Endometrial microvascular endothelial cells (primary cell): ENCODE measurements around the gene PIGV. TPM values are rescaled to one million over a fixed set of nuclear protein-coding genes. Genes with fewer than 3 reads are reported as not detected.

Source experiments
- in situ Hi-C: cut with HindIII; loops from 2 replicates; pipeline ENCODE4 v1.10.0; 2017; ENCODE audit warnings: low sequenced_read_pairs, low pct_unique_long_range_greater_than_20kb; ENCODE audit errors: inconsistent ontology term
- total RNA-seq: library from RNA; depleted of rRNA; stranded (reverse); fragments of >200 nt; gene quantifications from one replicate; pipeline ENCODE4 v1.2.3, GENCODE V29; 2015; ENCODE audit errors: inconsistent ontology term

The PIGV gene
- total RNA-seq = 4.9 TPM

GRCh38 chr1:26787706-26788514 is at the start of gene PIGV:
Gene PIGV (plus strand): TSS chr1:26787950. CDS start chr1:26790816, 2,866 bp downstream.
- in situ Hi-C loops = loop anchor here (5.0 kb wide), 1 partner anchor 186 kb away; no protein-coding TSS in a partner anchor

GRCh38 chr1:26739329-26739914 is 48.3 kb upstream of the PIGV start:
- in situ Hi-C loops = no loop called here

GRCh38 chr1:26740023-26740634 is 47.6 kb upstream of the PIGV start:
- in situ Hi-C loops = no loop called here

GRCh38 chr1:26740952-26741351 is 46.8 kb upstream of the PIGV start:
- in situ Hi-C loops = no loop called here

- in situ Hi-C loops = no loop called here
These were observed 44.2 kb upstream of the PIGV start for GRCh38 chr1:26743426-26744059.

- in situ Hi-C loops = no loop called here
These were observed 43.4 kb upstream of the PIGV start for GRCh38 chr1:26744075-26744959.

GRCh38 chr1:26745191-26745590 is 42.6 kb upstream of the PIGV start:
- in situ Hi-C loops = no loop called here

- in situ Hi-C loops = no loop called here
These were observed 40.7 kb upstream of the PIGV start for GRCh38 chr1:26747048-26747447.

GRCh38 chr1:26748351-26748750 is 39.4 kb upstream of the PIGV start:
- in situ Hi-C loops = no loop called here

GRCh38 chr1:26749458-26749857 is 38.3 kb upstream of the PIGV start:
- in situ Hi-C loops = no loop called here

- in situ Hi-C loops = no loop called here
These were observed 37.3 kb upstream of the PIGV start for GRCh38 chr1:26750428-26750827.

- in situ Hi-C loops = no loop called here
These were observed 35.2 kb upstream of the PIGV start for GRCh38 chr1:26752519-26752918.

GRCh38 chr1:26754086-26754874 is 33.5 kb upstream of the PIGV start:
- in situ Hi-C loops = no loop called here

GRCh38 chr1:26758358-26758757 is 29.4 kb upstream of the PIGV start:
- in situ Hi-C loops = no loop called here

- in situ Hi-C loops = no loop called here
These were observed 28.2 kb upstream of the PIGV start for GRCh38 chr1:26759531-26759930.

- in situ Hi-C loops = no loop called here
These were observed 26.5 kb upstream of the PIGV start for GRCh38 chr1:26761217-26761616.

- in situ Hi-C loops = no loop called here
These were observed 20.0 kb upstream of the PIGV start for GRCh38 chr1:26767714-26768113.

GRCh38 chr1:26768755-26769154 is 19.0 kb upstream of the PIGV start:
- in situ Hi-C loops = no loop called here
